Fibroblast of skin of left quadriceps (primary cell): ENCODE data around the gene CFTR.
"Not testable (repeated sequence)": the region's sequence is repeated elsewhere in the genome, so short reads cannot be mapped to it uniquely, and the experiment has no call there.

Experiments
- DNase-seq, 2 experiments: peaks; one replicate each; pipeline ENCODE4 v3.0.0-alpha.2; 2013; ENCODE audit warnings: low read depth in 2 of 2

CFTR gene

DNA sequence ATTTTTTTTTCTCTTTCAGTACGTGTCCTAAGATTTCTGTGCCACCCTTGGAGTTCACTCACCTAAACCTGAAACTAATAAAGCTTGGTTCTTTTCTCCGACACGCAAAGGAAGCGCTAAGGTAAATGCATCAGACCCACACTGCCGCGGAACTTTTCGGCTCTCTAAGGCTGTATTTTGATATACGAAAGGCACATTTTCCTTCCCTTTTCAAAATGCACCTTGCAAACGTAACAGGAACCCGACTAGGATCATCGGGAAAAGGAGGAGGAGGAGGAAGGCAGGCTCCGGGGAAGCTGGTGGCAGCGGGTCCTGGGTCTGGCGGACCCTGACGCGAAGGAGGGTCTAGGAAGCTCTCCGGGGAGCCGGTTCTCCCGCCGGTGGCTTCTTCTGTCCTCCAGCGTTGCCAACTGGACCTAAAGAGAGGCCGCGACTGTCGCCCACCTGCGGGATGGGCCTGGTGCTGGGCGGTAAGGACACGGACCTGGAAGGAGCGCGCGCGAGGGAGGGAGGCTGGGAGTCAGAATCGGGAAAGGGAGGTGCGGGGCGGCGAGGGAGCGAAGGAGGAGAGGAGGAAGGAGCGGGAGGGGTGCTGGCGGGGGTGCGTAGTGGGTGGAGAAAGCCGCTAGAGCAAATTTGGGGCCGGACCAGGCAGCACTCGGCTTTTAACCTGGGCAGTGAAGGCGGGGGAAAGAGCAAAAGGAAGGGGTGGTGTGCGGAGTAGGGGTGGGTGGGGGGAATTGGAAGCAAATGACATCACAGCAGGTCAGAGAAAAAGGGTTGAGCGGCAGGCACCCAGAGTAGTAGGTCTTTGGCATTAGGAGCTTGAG, at the start of gene CFTR:
TSS of gene CFTR (plus strand) at position 801 of the 830 bp plus-strand sequence. CDS start 70 bp downstream, outside the sequence.
- no peak for DNase-seq

- no peak for DNase-seq
Observed at GRCh38 chr7:117435475-117436043, 44.3 kb upstream of the CFTR start.

DNA sequence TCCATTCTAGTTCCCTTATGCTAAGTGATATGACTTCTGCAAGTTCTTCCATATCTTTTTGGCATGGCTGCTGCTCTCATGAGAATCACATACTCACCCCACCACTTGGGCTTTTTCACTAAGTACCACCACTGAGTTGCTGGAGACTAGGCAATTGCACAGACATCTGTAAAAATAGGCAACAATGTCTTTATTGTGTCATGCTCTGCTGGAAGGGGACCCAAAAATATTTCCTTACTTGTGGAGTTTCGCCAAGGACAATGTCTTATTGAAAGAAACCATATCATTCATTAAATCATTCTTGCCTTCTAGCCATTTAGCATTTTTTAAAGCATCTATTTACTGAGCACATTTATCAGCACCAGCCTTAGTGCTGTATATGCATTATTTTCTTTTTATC, 35.2 kb upstream of the CFTR start:
- DNase-seq, result no peak

- no peak for DNase-seq
Observed at GRCh38 chr7:117445206-117445605, 34.6 kb upstream of the CFTR start.

DNA sequence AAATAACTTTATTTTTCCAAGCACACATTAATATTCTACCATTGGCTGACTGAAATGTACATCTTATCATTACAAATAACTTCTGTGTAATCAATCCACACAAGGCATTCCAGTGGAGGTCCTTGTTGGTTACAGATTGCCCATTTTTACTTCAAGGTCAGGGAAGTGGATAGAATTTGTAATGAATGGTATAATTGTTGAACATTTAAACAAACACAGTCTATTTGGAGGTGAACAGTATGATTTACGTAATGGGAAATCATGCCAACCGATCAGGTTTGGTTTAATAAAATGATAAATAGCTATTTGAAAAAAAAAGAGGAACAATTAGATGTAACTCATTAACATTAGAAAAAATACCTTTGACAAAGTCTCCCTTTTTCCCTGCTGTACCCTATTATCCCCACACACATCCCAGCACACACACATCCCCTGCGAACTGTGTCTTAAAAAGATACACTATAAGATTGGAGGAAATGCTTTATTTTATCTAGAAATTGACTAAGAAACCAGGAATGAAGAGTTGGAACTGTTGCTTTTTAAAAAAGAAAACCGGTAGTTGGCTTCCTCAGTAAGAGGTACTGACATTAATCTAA, 33.5 kb upstream of the CFTR start:
- DNase-seq, result no peak

GRCh38 chr7:117448655-117449054, 31.2 kb upstream of the CFTR start:
- no peak for DNase-seq

DNA sequence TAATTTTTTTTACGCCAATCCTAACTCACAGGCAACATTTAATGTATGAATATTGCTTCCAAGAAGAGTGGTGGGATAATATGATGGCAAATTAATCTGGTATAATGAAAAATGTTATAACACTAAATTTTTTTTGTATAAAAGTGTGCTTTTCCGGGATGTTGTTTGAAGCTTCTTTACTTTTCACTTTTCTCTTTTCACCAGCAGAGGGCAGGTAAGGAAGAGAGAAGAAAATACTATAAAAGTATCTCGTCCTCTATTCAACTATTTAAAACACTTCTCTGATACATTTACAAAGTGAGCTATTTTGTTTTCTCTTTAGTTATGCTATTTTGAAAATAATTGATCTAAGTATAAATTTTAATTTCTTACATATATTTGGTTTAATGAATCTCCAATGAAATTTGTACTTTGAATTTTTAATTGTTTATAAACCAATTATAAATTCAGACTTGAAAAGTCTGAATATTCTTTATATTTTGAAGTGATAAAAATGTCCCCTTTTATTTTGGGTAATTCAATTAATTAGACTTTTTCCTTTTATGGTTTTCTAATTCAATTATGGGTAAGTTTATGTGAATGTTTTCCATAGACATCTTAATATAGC, 20.7 kb upstream of the CFTR start:
- peak; percentile 2 to 7 for DNase-seq

GRCh38 chr7:117459735-117460134, 20.1 kb upstream of the CFTR start:
- DNase-seq, result no peak

GRCh38 chr7:117460815-117461214, 19.0 kb upstream of the CFTR start:
- DNase-seq, result not testable (repeated sequence)

- DNase-seq, result no peak
Observed at GRCh38 chr7:117468174-117468573, 11.7 kb upstream of the CFTR start.

DNA sequence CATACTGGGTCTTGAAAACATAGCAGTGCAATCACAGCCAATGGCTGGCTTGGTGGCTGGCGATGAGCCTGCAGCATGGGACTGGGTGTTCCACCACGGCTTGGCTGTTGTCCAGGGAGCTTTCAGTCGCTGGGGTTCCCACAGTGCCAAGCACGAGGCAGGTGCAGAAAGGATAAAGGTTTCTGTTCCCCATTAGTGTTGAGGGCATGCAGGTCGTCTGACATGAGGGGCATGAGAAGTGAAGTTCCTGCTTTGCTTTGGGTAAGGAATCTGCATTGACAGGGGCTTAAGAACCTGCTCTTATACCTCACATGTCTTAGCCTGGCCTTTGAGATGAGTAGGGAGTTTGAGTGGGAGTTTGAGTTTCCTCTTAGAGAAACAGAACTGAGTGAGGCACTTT, 9.0 kb upstream of the CFTR start:
- DNase-seq, result no peak

- DNase-seq, result no peak
Observed at GRCh38 chr7:117472335-117472734, 7.5 kb upstream of the CFTR start.

DNA sequence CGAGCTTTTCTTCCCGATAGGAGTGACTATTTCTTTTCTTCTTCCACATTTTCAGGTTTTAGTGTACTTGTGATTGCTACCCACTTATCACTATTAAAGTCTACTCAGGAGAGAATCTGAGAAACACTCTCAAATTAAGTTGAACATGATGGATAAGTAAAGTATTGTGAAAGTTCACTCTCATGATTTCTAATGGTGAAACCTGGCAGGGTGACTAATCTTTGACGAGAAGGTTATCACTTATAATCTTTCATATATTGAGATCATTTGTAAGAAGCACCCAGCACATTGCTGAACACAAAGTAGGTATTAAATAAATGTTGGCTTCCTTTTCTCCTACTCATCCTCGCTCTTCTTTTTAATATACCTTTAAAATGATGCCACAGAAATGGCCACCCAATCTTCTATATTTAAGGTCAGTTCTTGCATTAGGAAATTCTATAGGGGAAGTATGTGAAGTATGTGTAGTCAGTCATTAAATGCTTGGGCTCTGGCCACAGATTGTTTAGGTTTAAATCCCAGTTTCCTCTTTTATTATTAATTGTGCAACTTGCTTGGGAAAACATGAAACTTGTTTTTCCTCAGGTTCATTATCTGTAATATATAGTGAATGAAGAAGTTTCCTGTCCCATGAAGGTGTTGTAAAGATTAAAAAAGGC, 3.1 kb upstream of the CFTR start:
- DNase-seq, result no peak

GRCh38 chr7:117478836-117479224, 995 bp upstream of the CFTR start:
- DNase-seq, result no peak

- no peak for DNase-seq
Observed at GRCh38 chr7:117480055-117480362, 184 bp downstream of the CFTR start.

DNA sequence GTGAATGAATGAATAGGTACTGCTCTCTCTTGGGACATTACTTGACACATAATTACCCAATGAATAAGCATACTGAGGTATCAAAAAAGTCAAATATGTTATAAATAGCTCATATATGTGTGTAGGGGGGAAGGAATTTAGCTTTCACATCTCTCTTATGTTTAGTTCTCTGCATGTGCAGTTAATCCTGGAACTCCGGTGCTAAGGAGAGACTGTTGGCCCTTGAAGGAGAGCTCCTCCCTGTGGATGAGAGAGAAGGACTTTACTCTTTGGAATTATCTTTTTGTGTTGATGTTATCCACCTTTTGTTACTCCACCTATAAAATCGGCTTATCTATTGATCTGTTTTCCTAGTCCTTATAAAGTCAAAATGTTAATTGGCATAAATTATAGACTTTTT, 1.2 kb downstream of the CFTR start:
- no peak for DNase-seq

GRCh38 chr7:117485118-117485620, 5.3 kb downstream of the CFTR start:
- DNase-seq, result no peak

- no peak for DNase-seq
Observed at GRCh38 chr7:117489016-117489415, 9.2 kb downstream of the CFTR start.

DNA sequence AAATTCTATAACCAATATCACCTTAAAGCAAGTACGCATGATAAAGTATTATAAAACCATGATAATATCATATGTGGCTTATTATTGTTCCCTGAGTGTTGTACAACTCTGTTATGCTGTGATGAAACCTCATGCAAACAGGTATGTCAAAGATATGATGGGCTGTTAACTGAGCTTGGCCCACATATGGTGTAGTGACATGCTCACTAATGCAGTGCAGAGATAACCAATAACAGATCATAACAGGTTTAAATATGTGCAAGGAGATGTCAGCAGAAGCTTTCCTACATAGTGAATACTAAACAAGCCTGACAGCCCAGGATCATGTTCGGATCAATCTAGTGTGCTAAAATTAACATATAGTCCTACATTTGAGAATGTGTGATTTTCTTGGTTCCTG, 9.6 kb downstream of the CFTR start:
- DNase-seq, result no peak

GRCh38 chr7:117489911-117490310, 10.1 kb downstream of the CFTR start:
- DNase-seq, result no peak

- no peak for DNase-seq
Observed at GRCh38 chr7:117492649-117493048, 12.8 kb downstream of the CFTR start.

GRCh38 chr7:117493460-117493859, 13.6 kb downstream of the CFTR start:
- no peak for DNase-seq
